OCI-LY1 (cell line): ENCODE measurements around the gene ICA1.

Experiments used
- CTCF ChIP-seq: fragments of 200-600 bp; sonication (generic), shearing (Covaris generic); IDR thresholded peaks from 2 replicates; pipeline ENCODE4 v1.5.1; 2017; ENCODE audit warnings: mild to moderate bottlenecking, antibody characterized with exemption, low read length, moderate library complexity, mixed read lengths
- EZH2 ChIP-seq: fragments of 200-600 bp; sonication (generic), shearing (Covaris generic); IDR thresholded peaks from 2 replicates; pipeline ENCODE4 v1.8.0; 2017; ENCODE audit warnings: borderline replicate concordance, mixed run types, mild to moderate bottlenecking, antibody characterized with exemption, low read length, moderate library complexity, mixed read lengths

- no peak for TF ChIP-seq CTCF
- TF ChIP-seq EZH2: no peak
These were observed 46.2 kb downstream of the ICA1 start for GRCh38 chr7:8215648-8216333.
